Psoas muscle (tissue), 8 donors: ENCODE measurements around the gene SNRPB. TPM values are rescaled to one million over a fixed set of nuclear protein-coding genes. Genes with fewer than 3 reads are reported as not detected.
A peak's percentile ranks its signal among the peaks of the same experiment; 100 is the strongest.

Experiments
- ATAC-seq, 4 donors: fragments of 200-7000 bp; cut with Tn5 transposase; one replicate each; pipeline ENCODE4 v1.9.1; 2020; ENCODE audit warnings: moderate library complexity in 3 of 4, mild to moderate bottlenecking in 2 of 4
- DNase-seq, 2 donors: peaks; one replicate each; pipeline ENCODE4 v3.0.0-alpha.2; 2020
- H3K27ac ChIP-seq: fragments of 200-600 bp; one replicate; pipeline ENCODE4 v1.8.0; 2022
- H3K27me3 ChIP-seq, 3 donors: fragments of 200-600 bp in 1 of 3; one replicate each; pipeline versions ENCODE4 v1.6.1 to v1.8.0; 2013 to 2022; ENCODE audit warnings: low read length in 2 of 3, mild to moderate bottlenecking in 2 of 3, moderate library complexity in 1 of 3; ENCODE audit not compliant: insufficient read depth in 3 of 3
- H3K36me3 ChIP-seq, 2 donors: fragments of 200-600 bp in 1 of 2; one replicate each; pipeline versions ENCODE4 v1.6.1 to v1.8.0; 2013 to 2022; ENCODE audit warnings: low read depth in 1 of 2, mild to moderate bottlenecking in 1 of 2, moderate library complexity in 1 of 2; ENCODE audit not compliant: insufficient read depth in 1 of 2
- H3K4me1 ChIP-seq: fragments of 200-600 bp; one replicate; pipeline ENCODE4 v1.8.0; 2022
- H3K4me3 ChIP-seq: fragments of 200-600 bp; one replicate; pipeline ENCODE4 v1.8.0; 2022; ENCODE audit warnings: mild to moderate bottlenecking
- H3K9me3 ChIP-seq: fragments of 200-600 bp; one replicate; pipeline ENCODE4 v1.8.0; 2022
- WGBS, 3 donors: extraction: QIAGEN DNeasy Blood & Tissue Kit; methylation state at CpG; one replicate each; pipeline versions ENCODE4 v1.1.6 to v1.1.7; 2013; 5-methylcytosine and 5-hydroxymethylcytosine counted together
- intact Hi-C, 2 donors: fragments of 100-400 bp; cut with DNase I; formaldehyde crosslinking; loops; one replicate each; pipeline versions ENCODE4 v1.11.0 to v1.14.2; 2022
- polyA plus RNA-seq, 3 donors: library from polyadenylated mRNA; stranded (reverse); fragments of 200-250 nt; gene quantifications; one replicate each; pipeline ENCODE4 v1.2.3, GENCODE V29; 2013
- total RNA-seq, 4 donors: library from RNA; stranded (reverse); fragmentation: NEBNext Ultra II Directional in 2 of 4; extraction: Animal tissue kit (Norgen Biotek cat#: 25700) in 2 of 4; gene quantifications; one replicate each; pipeline versions ENCODE4 v1.2.1 to v1.2.4, GENCODE V29; 2021 to 2023
- TF ChIP-seq, protein P1 (sequence below): fragments of 200-600 bp; IDR thresholded peaks from one replicate; pipeline ENCODE4 v1.8.0; 2022; ENCODE audit warnings: antibody characterized with exemption
- donor health status: healthy with polysubstance abuse.
- donor health status: DM: no; HTN: no; CAD: no; lungs with moderate emphysema.
- donor health status: Bipolar disorder and iron deficiency.
- donor health status: healthy.
- donor health status: DM: yes; HTN: yes; CAD: no.
- donor health status: DM: no; HTN: no; CAD: no.
- donor health status: DM: no; HTN: no; CAD: no.
- donor health status: DM: yes; HTN: yes; CAD: no.

The SNRPB gene
- total and polyA plus RNA-seq, 7 donors, result 41.9 to 355 (median 114) TPM

DNA sequence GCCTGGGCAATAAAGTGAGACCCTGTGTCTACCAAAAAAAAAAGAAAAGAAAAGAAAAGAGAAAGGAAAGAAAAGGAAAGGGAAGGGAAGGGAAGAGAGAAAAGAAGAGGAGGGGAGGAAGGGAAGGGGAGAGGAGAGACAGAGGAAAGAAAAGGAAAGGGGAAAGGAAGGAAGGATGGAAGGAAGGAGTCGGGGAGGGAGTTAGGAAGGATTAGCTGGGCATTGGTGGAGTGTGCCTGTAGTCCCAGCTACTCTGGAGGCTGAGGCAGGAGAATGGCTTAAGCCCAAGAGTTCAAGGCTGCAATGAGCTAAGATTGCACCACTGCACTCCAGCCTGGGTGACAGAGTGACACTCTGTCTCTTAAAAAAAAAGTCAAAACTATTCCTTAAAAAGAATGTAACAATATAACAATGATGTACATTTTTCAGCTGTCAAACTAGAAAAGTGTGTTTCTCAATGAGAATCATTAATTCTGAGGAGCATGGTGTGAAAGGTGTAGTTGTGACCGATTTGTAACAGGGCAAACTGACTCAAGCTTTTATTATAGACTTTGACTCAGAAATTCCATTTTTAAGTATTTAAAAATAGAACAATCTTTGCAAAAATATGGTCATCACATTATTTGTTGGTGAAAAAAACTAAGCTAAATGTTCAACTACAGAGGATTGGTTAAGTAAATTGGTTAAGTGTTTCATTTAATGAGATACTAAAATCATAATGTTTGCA lies 14.7 kb downstream of the SNRPB start:
- Histone ChIP-seq H3K9me3 (no peaks in the 10 kb centered on the region), H3K4me3 (no peak overlapping the region), H3K27ac (no peak overlapping the region), H3K27me3 (no peaks in the 10 kb centered on the region), H3K36me3 (peaks cover 8 to 28% of the 10 kb centered on the region in 2 donors), H3K4me1 (no peaks in the 10 kb centered on the region)
- no peak for ATAC-seq
- intact Hi-C loops, result no loop called here
- TF ChIP-seq, protein P1, sequence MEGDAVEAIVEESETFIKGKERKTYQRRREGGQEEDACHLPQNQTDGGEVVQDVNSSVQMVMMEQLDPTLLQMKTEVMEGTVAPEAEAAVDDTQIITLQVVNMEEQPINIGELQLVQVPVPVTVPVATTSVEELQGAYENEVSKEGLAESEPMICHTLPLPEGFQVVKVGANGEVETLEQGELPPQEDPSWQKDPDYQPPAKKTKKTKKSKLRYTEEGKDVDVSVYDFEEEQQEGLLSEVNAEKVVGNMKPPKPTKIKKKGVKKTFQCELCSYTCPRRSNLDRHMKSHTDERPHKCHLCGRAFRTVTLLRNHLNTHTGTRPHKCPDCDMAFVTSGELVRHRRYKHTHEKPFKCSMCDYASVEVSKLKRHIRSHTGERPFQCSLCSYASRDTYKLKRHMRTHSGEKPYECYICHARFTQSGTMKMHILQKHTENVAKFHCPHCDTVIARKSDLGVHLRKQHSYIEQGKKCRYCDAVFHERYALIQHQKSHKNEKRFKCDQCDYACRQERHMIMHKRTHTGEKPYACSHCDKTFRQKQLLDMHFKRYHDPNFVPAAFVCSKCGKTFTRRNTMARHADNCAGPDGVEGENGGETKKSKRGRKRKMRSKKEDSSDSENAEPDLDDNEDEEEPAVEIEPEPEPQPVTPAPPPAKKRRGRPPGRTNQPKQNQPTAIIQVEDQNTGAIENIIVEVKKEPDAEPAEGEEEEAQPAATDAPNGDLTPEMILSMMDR, result no peak
- no peak for DNase-seq
- WGBS, 3 donors, result 57 to 77% (median 64%) methylated on average over 2 of the region's 2 CpGs

DNA sequence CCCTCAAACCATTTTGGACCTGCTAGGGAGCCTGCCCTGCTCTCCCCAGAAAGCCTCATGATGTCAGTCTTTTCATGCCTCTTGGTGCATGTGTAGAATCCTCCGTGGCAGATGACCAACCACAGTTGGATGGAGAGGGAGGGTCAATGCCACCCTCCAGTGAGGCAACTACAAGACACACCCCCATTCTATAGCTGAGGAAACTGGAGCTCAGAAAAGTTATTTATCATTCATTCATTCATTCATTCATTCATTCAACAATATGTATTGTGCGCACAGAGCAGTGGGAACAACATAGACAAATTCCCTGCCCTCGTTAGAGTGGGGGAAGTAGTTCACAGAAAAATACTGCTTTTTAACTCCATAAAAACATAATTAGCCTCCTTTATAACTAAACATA lies 16.8 kb downstream of the SNRPB start:
- ATAC-seq, result no peak
- no peaks in the 10 kb centered on the region for H3K27me3 ChIP-seq
- WGBS, 3 donors, result 83 to 87% (median 83%) methylated on average over 3 of the region's 3 CpGs
- peaks cover 0 to 7% of the 10 kb centered on the region in 2 donors for H3K36me3 ChIP-seq
- H3K4me1 ChIP-seq, result no peaks in the 10 kb centered on the region
- H3K27ac ChIP-seq, result no peak overlapping the region
- DNase-seq, result no peak
- TF ChIP-seq, protein P1, result no peak
- intact Hi-C loops, result loop anchor here (2.0 to 5.0 kb wide), 2 partner anchors 103 to 246 kb away; no protein-coding TSS in a partner anchor
- H3K4me3 ChIP-seq, result no peak overlapping the region
- H3K9me3 ChIP-seq, result no peaks in the 10 kb centered on the region

DNA sequence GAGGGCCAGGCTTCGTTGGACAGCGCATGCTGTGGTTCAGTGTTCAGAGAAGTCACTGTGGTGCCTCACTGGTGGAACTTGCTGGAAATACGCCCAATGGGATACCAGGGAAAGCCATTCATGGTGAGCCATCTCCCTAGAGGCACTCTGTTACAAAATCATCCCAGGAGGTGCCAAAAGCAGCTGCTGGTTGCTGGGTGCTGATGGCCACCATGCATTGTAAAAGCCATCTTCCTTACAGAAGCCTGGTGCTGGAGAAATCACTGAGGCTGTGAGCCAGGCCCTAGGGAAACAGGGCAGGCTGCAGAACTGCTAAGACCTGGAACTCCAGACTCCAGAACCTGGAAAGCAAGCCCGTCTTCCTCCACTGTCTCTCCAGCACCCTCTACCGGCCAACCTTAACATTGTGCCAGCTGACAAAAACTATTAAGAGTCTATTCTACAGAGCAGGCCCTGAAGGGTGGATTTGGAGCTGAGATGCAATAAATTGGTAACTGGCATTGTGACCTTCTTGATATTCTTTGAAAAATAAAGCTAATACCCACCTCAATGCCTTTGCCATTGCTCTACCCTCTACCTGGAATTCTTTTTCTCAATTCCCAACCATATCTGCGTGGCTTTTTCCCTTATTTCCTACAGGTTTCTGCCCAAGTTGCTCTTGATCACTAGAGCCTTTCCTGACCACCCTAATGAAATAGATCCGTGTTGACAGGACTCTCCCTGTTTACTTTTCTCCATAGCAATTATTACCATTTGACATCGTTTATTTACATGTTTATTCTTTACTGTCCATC lies 18.5 kb downstream of the SNRPB start:
- Histone ChIP-seq H3K4me3 (no peak overlapping the region), H3K36me3 (no peaks in the 10 kb centered on the region), H3K27me3 (no peaks in the 10 kb centered on the region), H3K27ac (no peak overlapping the region), H3K4me1 (no peaks in the 10 kb centered on the region), H3K9me3 (no peaks in the 10 kb centered on the region)
- ATAC-seq, result peak; percentile 54 to 83 (median 76)
- TF ChIP-seq, protein P1, result peak; percentile 70
- intact Hi-C loops, result loop anchor here (1.0 to 5.0 kb wide), 3 partner anchors 101 to 245 kb away; no protein-coding TSS in a partner anchor
- DNase-seq, result peak; percentile 55 to 78
- 49 to 58% (median 50%) methylated on average over 8 of the region's 8 CpGs for WGBS, 3 donors

DNA sequence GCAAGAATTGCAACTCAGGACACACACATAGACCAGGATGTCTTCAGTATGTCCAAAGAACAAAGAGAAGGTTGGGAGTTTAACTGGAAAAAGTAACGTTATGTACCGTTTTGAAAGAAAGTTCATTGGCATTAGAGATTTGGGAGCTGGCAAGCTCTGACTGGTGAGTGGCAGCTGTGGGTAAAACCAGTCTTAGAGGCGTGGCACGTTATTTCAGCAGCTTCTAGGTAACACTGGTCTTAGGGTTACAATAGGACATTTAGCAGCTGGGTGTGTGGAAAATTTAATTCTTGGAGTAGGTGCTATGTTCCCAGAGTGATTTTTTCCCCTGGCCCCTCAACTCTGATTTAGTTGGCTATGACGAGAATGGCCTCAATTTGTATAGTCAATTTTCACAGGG lies 19.2 kb downstream of the SNRPB start:
- intact Hi-C loops, result loop anchor here in 1 of 2 donors (5.0 kb wide), 1 partner anchor 244 kb away; no protein-coding TSS in a partner anchor
- Histone ChIP-seq H3K27me3 (no peaks in the 10 kb centered on the region), H3K9me3 (no peaks in the 10 kb centered on the region), H3K36me3 (no peaks in the 10 kb centered on the region), H3K4me3 (no peak overlapping the region), H3K4me1 (no peaks in the 10 kb centered on the region), H3K27ac (no peak overlapping the region)
- TF ChIP-seq, protein P1, result no peak
- DNase-seq (no peak), ATAC-seq (no peak)
- 32 to 46% (median 40%) methylated on average over 5 of the region's 5 CpGs for WGBS, 3 donors
